Liver (tissue), 9 donors: Measurements from ENCODE around the gene KANK3. TPM values are rescaled to one million over a fixed set of nuclear protein-coding genes. Genes with fewer than 3 reads are reported as not detected.

ENCODE experiments used
- DNase-seq: peaks from one replicate; pipeline ENCODE4 v3.0.0-alpha.2; 2017; ENCODE audit warnings: low spot score
- H3K27ac ChIP-seq, 2 donors: one replicate each; pipeline ENCODE4 v1.7.0; 2013; ENCODE audit warnings: inconsistent platforms in 2 of 2, low read length in 2 of 2, control low read depth in 1 of 2, low read depth in 1 of 2, mild to moderate bottlenecking in 1 of 2
- H3K27me3 ChIP-seq, 4 donors: one replicate each; pipeline versions ENCODE4 v1.6.1 to v1.7.0; 2013; ENCODE audit warnings: low read length in 3 of 4, inconsistent platforms in 1 of 4, mild to moderate bottlenecking in 1 of 4, moderate library complexity in 1 of 4; ENCODE audit not compliant: control insufficient read depth in 4 of 4, insufficient read depth in 4 of 4
- H3K36me3 ChIP-seq, 4 donors: one replicate each; pipeline versions ENCODE4 v1.6.1 to v1.7.0; 2013; ENCODE audit warnings: low read length in 3 of 4, mild to moderate bottlenecking in 3 of 4, low read depth in 1 of 4, moderate library complexity in 1 of 4; ENCODE audit not compliant: control insufficient read depth in 4 of 4, insufficient read depth in 3 of 4
- H3K4me1 ChIP-seq, 4 donors: one replicate each; pipeline versions ENCODE4 v1.6.1 to v1.7.0; 2013; ENCODE audit warnings: low read length in 3 of 4, mild to moderate bottlenecking in 3 of 4, moderate library complexity in 1 of 4; ENCODE audit not compliant: control insufficient read depth in 4 of 4, insufficient read depth in 4 of 4
- H3K4me3 ChIP-seq, 3 donors: one replicate each; pipeline versions ENCODE4 v1.6.1 to v1.7.0; 2013; ENCODE audit warnings: low read length in 3 of 3, control low read depth in 1 of 3, low read depth in 1 of 3, mild to moderate bottlenecking in 1 of 3
- H3K9ac ChIP-seq, 2 donors: one replicate each; pipeline ENCODE4 v1.7.0; 2013; ENCODE audit warnings: low read length in 2 of 2, mild to moderate bottlenecking in 2 of 2, moderate library complexity in 2 of 2, control low read depth in 1 of 2, low read depth in 1 of 2
- H3K9me3 ChIP-seq, 4 donors: one replicate each; pipeline versions ENCODE4 v1.6.1 to v1.7.0; 2013; ENCODE audit warnings: low read length in 3 of 4; ENCODE audit not compliant: control insufficient read depth in 4 of 4
- ATF3 ChIP-seq: IDR thresholded peaks from 2 replicates; pipeline ENCODE4 v1.6.1; 2016; ENCODE audit warnings: antibody characterized with exemption
- CTCF ChIP-seq: fragments of 150-350 bp; IDR thresholded peaks from 2 replicates; pipeline ENCODE4 v1.5.1; 2017; ENCODE audit warnings: improper control_type of control experiment, low read depth, low read length; ENCODE audit not compliant: missing input control
- EGR1 ChIP-seq, 2 donors: IDR thresholded peaks; 2 replicates each; pipeline ENCODE4 v1.6.1; 2016 to 2018; ENCODE audit warnings: antibody characterized with exemption in 2 of 2, low read depth in 2 of 2
- FOXA1 ChIP-seq: IDR thresholded peaks from 2 replicates; pipeline ENCODE4 v1.6.1; 2016; ENCODE audit warnings: antibody characterized with exemption
- FOXA2 ChIP-seq: IDR thresholded peaks from 2 replicates; pipeline ENCODE4 v1.6.1; 2016; ENCODE audit warnings: antibody characterized with exemption
- GABPA ChIP-seq, 2 donors: IDR thresholded peaks in 1 of 2; conservative IDR thresholded peaks in 1 of 2; 2 replicates each; pipeline ENCODE4 v1.6.1; 2016; ENCODE audit warnings: antibody characterized with exemption in 2 of 2, mild to moderate bottlenecking in 1 of 2, moderate library complexity in 1 of 2
- HNF4A ChIP-seq, 2 donors: conservative IDR thresholded peaks; 2 replicates each; pipeline ENCODE4 v1.6.1; 2016; ENCODE audit warnings: antibody characterized with exemption in 2 of 2, mild to moderate bottlenecking in 2 of 2
- HNF4G ChIP-seq: IDR thresholded peaks from 2 replicates; pipeline ENCODE4 v1.6.1; 2016; ENCODE audit warnings: antibody characterized with exemption
- JUND ChIP-seq, 2 donors: IDR thresholded peaks; 2 replicates each; pipeline ENCODE4 v1.6.1; 2016; ENCODE audit warnings: antibody characterized with exemption in 2 of 2
- MAX ChIP-seq: IDR thresholded peaks from 2 replicates; pipeline ENCODE4 v1.6.1; 2016; ENCODE audit warnings: antibody characterized with exemption
- NR2F2 ChIP-seq: IDR thresholded peaks from 2 replicates; pipeline ENCODE4 v1.6.1; 2016; ENCODE audit warnings: antibody characterized with exemption
- RAD21 ChIP-seq, 2 donors: IDR thresholded peaks; 2 replicates each; pipeline ENCODE4 v1.6.1; 2016; ENCODE audit warnings: antibody characterized with exemption in 2 of 2, mild to moderate bottlenecking in 2 of 2
- REST ChIP-seq: IDR thresholded peaks from 2 replicates; pipeline ENCODE4 v1.6.1; 2016; ENCODE audit warnings: antibody characterized with exemption, mild to moderate bottlenecking
- RXRA ChIP-seq, 2 donors: IDR thresholded peaks; 2 replicates each; pipeline ENCODE4 v1.6.1; 2017 to 2018; ENCODE audit warnings: antibody characterized with exemption in 2 of 2, mild to moderate bottlenecking in 1 of 2
- SP1 ChIP-seq: IDR thresholded peaks from 2 replicates; pipeline ENCODE4 v1.6.1; 2018; ENCODE audit warnings: antibody characterized with exemption, mild to moderate bottlenecking
- TAF1 ChIP-seq: conservative IDR thresholded peaks from 2 replicates; pipeline ENCODE4 v1.6.1; 2016; ENCODE audit warnings: antibody characterized with exemption, mild to moderate bottlenecking
- YY1 ChIP-seq: IDR thresholded peaks from 2 replicates; pipeline ENCODE4 v1.6.1; 2016; ENCODE audit warnings: antibody characterized with exemption, mild to moderate bottlenecking
- ZBTB33 ChIP-seq: IDR thresholded peaks from 2 replicates; pipeline ENCODE4 v1.6.1; 2016; ENCODE audit warnings: antibody characterized with exemption
- WGBS: extraction: QIAGEN DNeasy Blood & Tissue Kit; methylation state at CpG from one replicate; pipeline ENCODE4 v1.1.7; 2013; 5-methylcytosine and 5-hydroxymethylcytosine counted together
- polyA plus RNA-seq, 2 donors: library from polyadenylated mRNA; stranded (reverse) in 1 of 2; unstranded in 1 of 2; fragments of 200-250 nt in 1 of 2; fragments of >200 nt in 1 of 2; fragmentation: Nextera tagmentation in 1 of 2; extraction: Ambion mirVana in 1 of 2; gene quantifications; one replicate each; pipeline versions ENCODE4 v1.2.1 to v1.2.3, GENCODE V29; 2013 to 2015
- total RNA-seq, 2 donors: library from RNA; depleted of rRNA; stranded (reverse); fragments of >200 nt; gene quantifications; one replicate each; pipeline ENCODE4 v1.2.3, GENCODE V29; 2014
- donor health status: healthy.
- donor health status: healthy.
- donor health status: healthy.
- donor health status: healthy.
- donor health status: healthy.

KANK3 gene
- total and polyA plus RNA-seq, 4 donors, result 0.44 to 4.5 (median 3.4) TPM

- TF ChIP-seq CTCF, result no peak
- no peak for TF ChIP-seq FOXA2
Measured at GRCh38 chr19:8323781-8324185, 19.3 kb downstream of the KANK3 start (continued).

GRCh38 chr19:8322638-8322997 is 20.4 kb downstream of the KANK3 start:
- WGBS, result 73% methylated on average over 7 of the region's 7 CpGs
- no peak for DNase-seq
- H3K9ac ChIP-seq, result no peak overlapping the region
- no peaks in the 10 kb centered on the region for H3K27me3 ChIP-seq
- peaks cover 13 to 35% (median 24%) of the 10 kb centered on the region in 4 donors for H3K4me1 ChIP-seq
- H3K27ac ChIP-seq, result no peak overlapping the region
- peak overlapping the region in 2 of 3 donors; percentile 27 to 93 for H3K4me3 ChIP-seq
- H3K9me3 ChIP-seq, result no peaks in the 10 kb centered on the region
- TF ChIP-seq MAX (no peak), EGR1 (IDR thresholded peaks at IDR 0.05; ENCODE audit: low read depth in 2 of 2) (no peak), ZBTB33 (no peak), RAD21 (IDR thresholded peaks at IDR 0.05) (no peak), GABPA (IDR thresholded peaks at IDR 0.05 in 1 of 2, conservative IDR thresholded peaks at IDR 0.05 in 1 of 2) (no peak), CTCF (no peak), HNF4A (conservative IDR thresholded peaks at IDR 0.05) (no peak), FOXA1 (no peak), HNF4G (no peak), FOXA2 (no peak), RXRA (IDR thresholded peaks at IDR 0.05) (no peak), YY1 (no peak), JUND (IDR thresholded peaks at IDR 0.05) (no peak), TAF1 (no peak), SP1 (no peak), ATF3 (no peak), NR2F2 (no peak), REST (no peak)
- peaks cover 0 to 8% (median 4%) of the 10 kb centered on the region in 4 donors for H3K36me3 ChIP-seq
